ENCODE measurements around the gene DCD. TPM values are rescaled to one million over a fixed set of nuclear protein-coding genes. Genes with fewer than 3 reads are reported as not detected.

The DCD gene
- total and polyA plus RNA-seq, 9 of the 15 experiments (the other 6 are each of a cell fraction or from before 2014, with no cell fraction given): not detected

- Histone ChIP-seq H3K36me3 (ENCODE audit: control insufficient read depth, insufficient read depth, low read length) (no peaks in the 10 kb centered on the region), H4K20me1 (replicated peaks; ENCODE audit: control insufficient read depth, insufficient read depth, low read length) (no peaks in the 10 kb centered on the region; the same call in 1 of the 2 replicates), H3K4me1 (replicated peaks in 1 of 2; ENCODE audit: control insufficient read depth in 2 of 2, insufficient read depth in 2 of 2, low read length in 2 of 2) (no peaks in the 10 kb centered on the region; a peak in 2 of 5 replicates), H3K27ac (ENCODE audit: extremely low read depth, low read depth, low read length) (no peak overlapping the region), H3K9me3 (replicated peaks; ENCODE audit: control insufficient read depth, insufficient read depth, low read depth, low read length) (no peaks in the 10 kb centered on the region), H3K9ac (ENCODE audit: insufficient read depth in 1 of 2, low read depth in 2 of 2, low read length in 2 of 2) (no peak overlapping the region), H3K4me2 (ENCODE audit: insufficient read depth, low read length) (no peak overlapping the region), H3K79me2 (ENCODE audit: control insufficient read depth, insufficient read depth, low read length) (no peaks in the 10 kb centered on the region), H3K4me3 (no peak overlapping the region), H2AFZ (ENCODE audit: low read depth, low read length) (no peak overlapping the region), H3K9me1 (ENCODE audit: control insufficient read depth, insufficient read depth, low read length) (no peaks in the 10 kb centered on the region), H3K27me3 (ENCODE audit: control insufficient read depth in 2 of 2, insufficient read depth in 2 of 2, low read length in 2 of 2) (peaks cover 0 to 5% of the 10 kb centered on the region in 2 experiments; a peak in 2 of 5 replicates)
- 6% methylated on average over 5 of the region's 5 CpGs for WGBS (ENCODE audit: insufficient coverage, low coverage, missing lambda C conversion rate)
- ChIA-PET CTCF (ENCODE audit: low intra/inter-chr PET ratio) (interaction anchor here (1.1 to 1.2 kb wide), 2 partner anchors 24 to 470 kb away, joined by 3 to 5 read pairs; no protein-coding TSS in a partner anchor), POLR2A (no interaction called here)
- in situ Hi-C loops (cut with MboI) (no loop called here), intact Hi-C loops (cut with micrococcal nuclease) (loop anchor here (5.0 to 10.0 kb wide), 2 partner anchors 53 to 351 kb away; no protein-coding TSS in a partner anchor)
- no TSS peak for BruUV-seq (replicated peaks)
- no peak for DNase-seq (ENCODE audit: extremely low read depth in 1 of 4, low spot score in 3 of 4)
- FAIRE-seq: no peak
- ATAC-seq: no peak
- TF ChIP-seq, protein P1, sequence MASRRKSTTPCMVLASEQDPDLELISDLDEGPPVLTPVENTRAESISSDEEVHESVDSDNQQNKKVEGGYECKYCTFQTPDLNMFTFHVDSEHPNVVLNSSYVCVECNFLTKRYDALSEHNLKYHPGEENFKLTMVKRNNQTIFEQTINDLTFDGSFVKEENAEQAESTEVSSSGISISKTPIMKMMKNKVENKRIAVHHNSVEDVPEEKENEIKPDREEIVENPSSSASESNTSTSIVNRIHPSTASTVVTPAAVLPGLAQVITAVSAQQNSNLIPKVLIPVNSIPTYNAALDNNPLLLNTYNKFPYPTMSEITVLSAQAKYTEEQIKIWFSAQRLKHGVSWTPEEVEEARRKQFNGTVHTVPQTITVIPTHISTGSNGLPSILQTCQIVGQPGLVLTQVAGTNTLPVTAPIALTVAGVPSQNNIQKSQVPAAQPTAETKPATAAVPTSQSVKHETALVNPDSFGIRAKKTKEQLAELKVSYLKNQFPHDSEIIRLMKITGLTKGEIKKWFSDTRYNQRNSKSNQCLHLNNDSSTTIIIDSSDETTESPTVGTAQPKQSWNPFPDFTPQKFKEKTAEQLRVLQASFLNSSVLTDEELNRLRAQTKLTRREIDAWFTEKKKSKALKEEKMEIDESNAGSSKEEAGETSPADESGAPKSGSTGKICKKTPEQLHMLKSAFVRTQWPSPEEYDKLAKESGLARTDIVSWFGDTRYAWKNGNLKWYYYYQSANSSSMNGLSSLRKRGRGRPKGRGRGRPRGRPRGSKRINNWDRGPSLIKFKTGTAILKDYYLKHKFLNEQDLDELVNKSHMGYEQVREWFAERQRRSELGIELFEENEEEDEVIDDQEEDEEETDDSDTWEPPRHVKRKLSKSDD (conservative IDR thresholded peaks at IDR 0.05; ENCODE audit: low read length): no peak
- TF ChIP-seq TCFL5 (CRISPR knock-in tag; conservative IDR thresholded peaks at IDR 0.05) (no peak), MEIS2 (IDR thresholded peaks at IDR 0.05; ENCODE audit: partially characterized antibody) (no peak), ZNF717 (CRISPR knock-in tag; IDR thresholded peaks at IDR 0.05) (no peak), ZNF696 (CRISPR knock-in tag; conservative IDR thresholded peaks at IDR 0.05) (no peak), MNT (conservative IDR thresholded peaks at IDR 0.05) (no peak), MTA2 (IDR thresholded peaks at IDR 0.05; ENCODE audit: low read depth) (no peak), E2F6 (IDR thresholded peaks at IDR 0.05; ENCODE audit: borderline replicate concordance in 1 of 2, extremely low read depth in 1 of 2, insufficient read depth in 1 of 2, insufficient read length in 1 of 2, low read depth in 1 of 2, low read length in 1 of 2, poor library complexity in 1 of 2, severe bottlenecking in 1 of 2) (no peak), LARP7 (IDR thresholded peaks at IDR 0.05) (no peak), BRF1 (IDR thresholded peaks at IDR 0.05; ENCODE audit: borderline replicate concordance, extremely low read depth, insufficient read length) (no peak)
Measured at GRCh38 chr12:54603872-54604271, 44.3 kb downstream of the DCD start.
